Measurements from ENCODE around the gene RAB3C.

The RAB3C gene

DNA sequence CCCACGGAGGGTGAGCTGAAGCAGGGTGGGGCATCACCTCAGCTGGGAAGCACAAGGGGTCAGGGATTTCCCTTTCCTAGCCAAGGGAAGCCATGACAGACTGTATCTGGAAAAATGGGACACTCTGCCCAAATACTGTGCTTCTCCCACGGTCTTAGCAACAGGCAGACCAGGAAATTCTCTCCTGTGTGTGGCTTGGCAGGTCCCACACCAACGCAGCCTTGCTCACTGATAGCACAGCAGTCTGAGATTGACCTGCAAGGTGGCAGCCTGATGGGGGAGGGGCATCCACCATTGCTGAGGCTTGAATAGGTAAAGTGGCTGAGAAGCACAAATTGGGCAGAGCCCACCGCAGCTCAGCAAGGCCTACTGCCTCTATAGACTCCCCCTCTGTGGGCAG is 23.2 kb downstream of the RAB3C start:
- Histone ChIP-seq H3K36me3 (ENCODE audit: insufficient read depth, low read length) (no peaks in the 10 kb centered on the region), H3K9me3 (ENCODE audit: low read depth, low read length) (no peaks in the 10 kb centered on the region), H3K9ac (ENCODE audit: insufficient read length) (no peak overlapping the region), H3K27ac (no peak overlapping the region), H3K4me3 (no peak overlapping the region)
- DNase-seq (ENCODE audit: low read depth, low spot score): no peak
- TF ChIP-seq FOXP2 (optimal IDR thresholded peaks at IDR 0.05; ENCODE audit: control extremely low read depth, extremely low read length, insufficient read depth): no peak
- no peak for TF ChIP-seq POLR2AphosphoS5 (IDR thresholded peaks at IDR 0.05; ENCODE audit: borderline replicate concordance, low read depth, low read length)
- no peak for TF ChIP-seq EZH2 (IDR thresholded peaks at IDR 0.05)

DNA sequence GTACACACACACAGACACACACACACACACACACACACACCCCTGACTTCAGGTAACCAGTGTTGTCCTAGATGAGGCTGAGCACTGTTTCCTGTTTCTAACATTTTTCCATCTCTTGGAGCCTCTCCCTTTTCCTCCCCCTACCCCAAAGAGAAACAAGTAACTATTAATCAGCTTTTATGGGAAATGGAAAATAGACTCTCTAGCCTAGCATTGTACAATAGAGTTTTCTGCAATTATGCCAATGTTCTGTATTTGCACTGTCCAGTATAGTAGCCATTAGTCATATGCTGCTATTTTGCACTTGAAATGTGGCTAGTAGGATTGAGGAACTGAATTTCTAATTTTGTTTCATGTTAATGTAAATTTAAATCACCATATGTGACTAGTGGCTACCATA is 33.1 kb downstream of the RAB3C start:
- H3K36me3 ChIP-seq (ENCODE audit: insufficient read depth, low read length): no peaks in the 10 kb centered on the region
- TF ChIP-seq EZH2 (IDR thresholded peaks at IDR 0.05) (no peak), FOXP2 (optimal IDR thresholded peaks at IDR 0.05; ENCODE audit: control extremely low read depth, extremely low read length, insufficient read depth) (no peak), POLR2AphosphoS5 (IDR thresholded peaks at IDR 0.05; ENCODE audit: borderline replicate concordance, low read depth, low read length) (no peak)
- no peaks in the 10 kb centered on the region for H3K9me3 ChIP-seq (ENCODE audit: low read depth, low read length)
- no peak for DNase-seq (ENCODE audit: low read depth, low spot score)
- H3K9ac ChIP-seq (ENCODE audit: insufficient read length): no peak overlapping the region
- no peak overlapping the region for H3K27ac ChIP-seq
- H3K4me3 ChIP-seq: no peak overlapping the region

- TF ChIP-seq POLR2AphosphoS5 (IDR thresholded peaks at IDR 0.05; ENCODE audit: borderline replicate concordance, low read depth, low read length): no peak
- TF ChIP-seq EZH2 (IDR thresholded peaks at IDR 0.05): no peak
- no peak for TF ChIP-seq FOXP2 (optimal IDR thresholded peaks at IDR 0.05; ENCODE audit: control extremely low read depth, extremely low read length, insufficient read depth)
- Histone ChIP-seq H3K4me3 (no peak overlapping the region), H3K9ac (ENCODE audit: insufficient read length) (no peak overlapping the region), H3K36me3 (ENCODE audit: insufficient read depth, low read length) (no peaks in the 10 kb centered on the region), H3K27ac (no peak overlapping the region), H3K9me3 (ENCODE audit: low read depth, low read length) (no peaks in the 10 kb centered on the region)
- DNase-seq (ENCODE audit: low read depth, low spot score): no peak
Observed at GRCh38 chr5:58617241-58617640, 34.4 kb downstream of the RAB3C start.

GRCh38 chr5:58620336-58620735 is 37.5 kb downstream of the RAB3C start:
- TF ChIP-seq EZH2 (IDR thresholded peaks at IDR 0.05) (no peak), POLR2AphosphoS5 (IDR thresholded peaks at IDR 0.05; ENCODE audit: borderline replicate concordance, low read depth, low read length) (no peak), FOXP2 (optimal IDR thresholded peaks at IDR 0.05; ENCODE audit: control extremely low read depth, extremely low read length, insufficient read depth) (no peak)
- H3K36me3 ChIP-seq (ENCODE audit: insufficient read depth, low read length): no peaks in the 10 kb centered on the region
- H3K4me3 ChIP-seq: no peak overlapping the region
- no peak for DNase-seq (ENCODE audit: low read depth, low spot score)
- no peak overlapping the region for H3K9ac ChIP-seq (ENCODE audit: insufficient read length)
- no peak overlapping the region for H3K27ac ChIP-seq
- no peaks in the 10 kb centered on the region for H3K9me3 ChIP-seq (ENCODE audit: low read depth, low read length)

DNA sequence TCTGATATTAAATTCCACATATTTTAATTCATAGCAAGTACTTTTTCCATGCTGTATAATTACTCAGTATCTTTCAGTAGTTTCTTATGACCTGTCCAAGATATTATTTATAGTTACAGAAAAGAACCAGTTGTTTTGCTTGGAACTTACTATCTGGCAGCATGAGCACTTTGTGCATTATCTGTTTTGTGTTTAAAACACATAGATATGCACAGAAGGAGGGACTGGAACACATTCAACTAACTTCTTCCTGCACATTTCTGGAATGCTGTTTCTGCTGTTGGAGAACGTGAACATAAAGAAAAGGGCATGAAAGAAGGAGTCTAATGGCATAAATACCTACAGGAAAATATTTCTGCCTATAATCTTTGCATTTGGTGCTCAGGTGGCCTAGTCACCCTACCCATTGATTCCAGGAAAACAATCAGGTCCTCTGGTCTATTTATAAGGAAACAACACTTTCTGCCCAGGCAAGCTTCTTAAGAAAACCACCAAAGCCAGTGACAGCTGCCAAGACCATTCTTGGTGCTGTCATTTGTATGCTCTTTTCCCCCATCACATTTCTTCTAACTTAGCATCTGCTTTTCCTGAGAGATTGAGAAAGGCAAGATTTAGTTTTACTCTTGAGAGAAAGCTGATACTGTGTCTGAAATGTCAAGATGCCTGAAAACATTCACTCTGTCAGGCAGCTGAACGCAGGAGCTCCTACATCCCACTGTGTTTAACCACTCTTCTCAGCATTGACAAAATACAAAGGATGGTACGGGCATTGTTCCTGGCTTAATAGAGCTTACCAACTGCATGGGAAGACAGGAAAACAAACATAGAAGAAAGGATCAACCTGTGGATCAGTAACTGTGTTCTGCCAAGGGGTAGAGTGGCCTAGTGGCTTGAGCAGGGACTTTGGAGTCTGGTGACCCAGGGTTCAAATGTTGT is 40.3 kb downstream of the RAB3C start:
- no peaks in the 10 kb centered on the region for H3K9me3 ChIP-seq (ENCODE audit: low read depth, low read length)
- DNase-seq (ENCODE audit: low read depth, low spot score): no peak
- no peak overlapping the region for H3K9ac ChIP-seq (ENCODE audit: insufficient read length)
- TF ChIP-seq POLR2AphosphoS5 (IDR thresholded peaks at IDR 0.05; ENCODE audit: borderline replicate concordance, low read depth, low read length) (no peak), FOXP2 (optimal IDR thresholded peaks at IDR 0.05; ENCODE audit: control extremely low read depth, extremely low read length, insufficient read depth) (no peak), EZH2 (IDR thresholded peaks at IDR 0.05) (no peak)
- no peak overlapping the region for H3K4me3 ChIP-seq
- no peaks in the 10 kb centered on the region for H3K36me3 ChIP-seq (ENCODE audit: insufficient read depth, low read length)
- no peak overlapping the region for H3K27ac ChIP-seq

DNA sequence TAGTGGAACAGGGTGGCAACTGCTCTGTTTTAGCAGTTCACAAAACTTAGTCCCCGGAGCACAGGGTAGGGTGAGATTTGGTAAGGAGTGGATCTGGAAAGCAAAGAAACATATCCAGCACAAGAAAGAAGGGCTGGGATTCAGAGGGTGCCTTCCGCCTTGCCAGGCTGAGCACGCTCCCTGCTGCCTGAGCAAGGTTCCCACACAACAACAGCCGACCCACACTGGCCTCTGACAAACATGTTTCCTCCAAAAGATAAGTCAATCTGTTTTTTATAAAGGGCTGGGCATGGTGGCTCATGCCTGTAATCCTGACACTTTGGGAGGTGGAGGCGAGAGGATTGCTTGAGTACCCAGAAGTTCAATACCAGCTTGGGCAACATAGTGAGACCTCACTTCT is 45.8 kb downstream of the RAB3C start:
- H3K27ac ChIP-seq: no peak overlapping the region
- no peak for TF ChIP-seq POLR2AphosphoS5 (IDR thresholded peaks at IDR 0.05; ENCODE audit: borderline replicate concordance, low read depth, low read length)
- TF ChIP-seq EZH2 (IDR thresholded peaks at IDR 0.05): no peak
- no peak for TF ChIP-seq FOXP2 (optimal IDR thresholded peaks at IDR 0.05; ENCODE audit: control extremely low read depth, extremely low read length, insufficient read depth)
- H3K9me3 ChIP-seq (ENCODE audit: low read depth, low read length): no peaks in the 10 kb centered on the region
- H3K4me3 ChIP-seq: no peak overlapping the region
- H3K36me3 ChIP-seq (ENCODE audit: insufficient read depth, low read length): no peaks in the 10 kb centered on the region
- DNase-seq (ENCODE audit: low read depth, low spot score): no peak
- no peak overlapping the region for H3K9ac ChIP-seq (ENCODE audit: insufficient read length)

DNA sequence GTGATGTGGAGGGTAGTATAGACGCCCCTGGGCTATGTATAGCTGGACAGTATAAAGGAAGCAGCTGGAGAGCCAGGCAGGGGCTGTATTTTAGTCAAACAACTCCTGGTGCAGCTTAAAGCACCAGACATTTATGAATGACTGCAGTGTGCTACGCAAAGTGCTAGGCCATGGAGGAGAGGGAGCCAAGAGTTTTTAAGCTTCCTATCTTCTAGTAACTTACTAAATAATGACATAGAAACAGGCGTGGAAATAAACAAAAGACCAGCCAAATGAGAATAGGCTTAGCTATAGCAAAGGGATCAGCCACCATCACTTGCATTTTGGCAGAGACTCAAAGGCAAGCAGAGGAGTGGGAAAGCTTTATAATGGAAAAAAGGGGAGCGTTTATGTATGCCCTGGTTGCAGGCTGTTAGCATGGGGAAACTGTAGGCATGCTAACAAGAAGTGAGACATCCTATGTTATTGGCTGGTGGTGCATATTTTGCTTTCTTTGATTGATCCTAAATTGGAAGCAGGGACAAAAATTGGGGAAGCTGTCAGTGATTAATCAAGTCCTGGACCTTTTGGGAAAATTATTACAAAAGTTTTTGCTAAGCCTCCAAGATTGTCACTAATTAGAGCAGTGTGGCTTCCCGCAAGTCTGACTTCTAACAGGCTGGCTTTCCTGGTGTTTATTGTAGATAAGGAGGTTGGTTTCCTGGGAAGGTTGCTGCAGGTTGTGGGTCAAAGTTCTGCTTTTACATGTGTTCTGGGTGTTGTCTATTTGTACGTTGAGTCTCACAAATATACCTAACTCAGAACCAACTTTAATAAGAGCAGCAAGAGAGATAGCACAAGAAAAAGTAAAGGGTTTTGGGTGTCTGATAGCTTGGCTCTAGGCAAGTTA is 46.6 kb downstream of the RAB3C start:
- no peaks in the 10 kb centered on the region for H3K9me3 ChIP-seq (ENCODE audit: low read depth, low read length)
- TF ChIP-seq POLR2AphosphoS5 (IDR thresholded peaks at IDR 0.05; ENCODE audit: borderline replicate concordance, low read depth, low read length) (no peak), FOXP2 (optimal IDR thresholded peaks at IDR 0.05; ENCODE audit: control extremely low read depth, extremely low read length, insufficient read depth) (no peak), EZH2 (IDR thresholded peaks at IDR 0.05) (no peak)
- no peak overlapping the region for H3K4me3 ChIP-seq
- no peak overlapping the region for H3K27ac ChIP-seq
- H3K9ac ChIP-seq (ENCODE audit: insufficient read length): no peak overlapping the region
- H3K36me3 ChIP-seq (ENCODE audit: insufficient read depth, low read length): no peaks in the 10 kb centered on the region
- DNase-seq (ENCODE audit: low read depth, low spot score): no peak

GRCh38 chr5:58631895-58632294 is 49.0 kb downstream of the RAB3C start:
- no peak overlapping the region for H3K9ac ChIP-seq (ENCODE audit: insufficient read length)
- no peak overlapping the region for H3K4me3 ChIP-seq
- no peaks in the 10 kb centered on the region for H3K9me3 ChIP-seq (ENCODE audit: low read depth, low read length)

More at GRCh38 chr5:58631895-58632294, 49.0 kb downstream of the RAB3C start:
- Histone ChIP-seq H3K27ac (no peak overlapping the region), H3K36me3 (ENCODE audit: insufficient read depth, low read length) (no peaks in the 10 kb centered on the region)
- TF ChIP-seq EZH2 (IDR thresholded peaks at IDR 0.05) (no peak), FOXP2 (optimal IDR thresholded peaks at IDR 0.05; ENCODE audit: control extremely low read depth, extremely low read length, insufficient read depth) (no peak), POLR2AphosphoS5 (IDR thresholded peaks at IDR 0.05; ENCODE audit: borderline replicate concordance, low read depth, low read length) (no peak)
- DNase-seq (ENCODE audit: low read depth, low spot score): no peak

All from SK-N-MC (cell line).